Activated CD4-positive, alpha-beta T cell treated with anti-CD3 and anti-CD28 coated beads for 1 hour (primary cell): ENCODE results near the gene ATP9A.

Experiments
- DNase-seq: peaks from one replicate; pipeline ENCODE4 v3.0.0-alpha.2; 2020

ATP9A gene

GRCh38 chr20:51594236-51595057 is 173.7 kb downstream of the ATP9A start:
- no peak for DNase-seq

GRCh38 chr20:51593584-51593983 is 174.6 kb downstream of the ATP9A start:
- DNase-seq: no peak

GRCh38 chr20:51592564-51592963 is 175.6 kb downstream of the ATP9A start:
- no peak for DNase-seq

GRCh38 chr20:51591871-51592270 is 176.3 kb downstream of the ATP9A start:
- DNase-seq: no peak

- DNase-seq: no peak
These were observed 179.4 kb downstream of the ATP9A start for GRCh38 chr20:51588762-51589161.

- no peak for DNase-seq
These were observed 181.0 kb downstream of the ATP9A start for GRCh38 chr20:51587145-51587544.

- DNase-seq: no peak
These were observed 182.2 kb downstream of the ATP9A start for GRCh38 chr20:51586005-51586440.

GRCh38 chr20:51585148-51585547 is 183.0 kb downstream of the ATP9A start:
- DNase-seq: no peak

GRCh38 chr20:51584737-51585136 is 183.5 kb downstream of the ATP9A start:
- no peak for DNase-seq

- DNase-seq: no peak
These were observed 184.1 kb downstream of the ATP9A start for GRCh38 chr20:51584116-51584515.

- DNase-seq: no peak
These were observed 184.7 kb downstream of the ATP9A start for GRCh38 chr20:51583499-51583898.

GRCh38 chr20:51583073-51583472 is 185.1 kb downstream of the ATP9A start:
- DNase-seq: no peak

GRCh38 chr20:51581571-51581970 is 186.6 kb downstream of the ATP9A start:
- no peak for DNase-seq

GRCh38 chr20:51579137-51579536 is 189.1 kb downstream of the ATP9A start:
- no peak for DNase-seq

GRCh38 chr20:51578145-51578459 is 190.1 kb downstream of the ATP9A start:
- no peak for DNase-seq

- no peak for DNase-seq
These were observed 190.6 kb downstream of the ATP9A start for GRCh38 chr20:51577432-51578144.

- DNase-seq: no peak
These were observed 192.7 kb downstream of the ATP9A start for GRCh38 chr20:51575486-51575885.

GRCh38 chr20:51574248-51575033 is 193.7 kb downstream of the ATP9A start:
- DNase-seq: no peak

- no peak for DNase-seq
These were observed 194.5 kb downstream of the ATP9A start for GRCh38 chr20:51573576-51574243.

- DNase-seq: no peak
These were observed 196.8 kb downstream of the ATP9A start for GRCh38 chr20:51571460-51571794.

- DNase-seq: no peak
These were observed 197.3 kb downstream of the ATP9A start for GRCh38 chr20:51570739-51571459.
